GM12873 (cell line): ENCODE data around the gene ADH5.

ENCODE experiments used
- CTCF ChIP-seq: IDR thresholded peaks from 2 replicates; pipeline ENCODE4 v1.5.1; 2012; ENCODE audit warnings: low read depth, mild to moderate bottlenecking, moderate library complexity, low read length, control low read depth; ENCODE audit not compliant: insufficient read depth; ENCODE audit errors: missing control alignments

Gene ADH5

GRCh38 chr4:99024481-99025275 is 63.9 kb downstream of the ADH5 start:
- TF ChIP-seq CTCF, result no peak

- TF ChIP-seq CTCF, result no peak
Measured at GRCh38 chr4:99022566-99022965, 66.0 kb downstream of the ADH5 start.

- no peak for TF ChIP-seq CTCF
Measured at GRCh38 chr4:99021386-99021785, 67.2 kb downstream of the ADH5 start.
